IPS-18c (cell line): ENCODE data around the gene THRB.
"Not testable (repeated sequence)": the region's sequence is repeated elsewhere in the genome, so short reads cannot be mapped to it uniquely, and the experiment has no call there.

Source experiments
- H3K4me3 ChIP-seq: 2 replicates; pipeline ENCODE4 v1.7.0; 2013; ENCODE audit warnings: low read depth, mild to moderate bottlenecking, low read length, moderate library complexity; ENCODE audit not compliant: insufficient read depth
- H3K9me3 ChIP-seq: one replicate; pipeline ENCODE4 v1.6.1; 2013; ENCODE audit warnings: mild to moderate bottlenecking, low read length, moderate library complexity; ENCODE audit not compliant: control insufficient read depth, insufficient read depth

The THRB gene

GRCh38 chr3:24096271-24096670 is 398.4 kb downstream of the THRB start:
- no peaks in the 10 kb centered on the region for H3K9me3 ChIP-seq
- no peak overlapping the region for H3K4me3 ChIP-seq

DNA sequence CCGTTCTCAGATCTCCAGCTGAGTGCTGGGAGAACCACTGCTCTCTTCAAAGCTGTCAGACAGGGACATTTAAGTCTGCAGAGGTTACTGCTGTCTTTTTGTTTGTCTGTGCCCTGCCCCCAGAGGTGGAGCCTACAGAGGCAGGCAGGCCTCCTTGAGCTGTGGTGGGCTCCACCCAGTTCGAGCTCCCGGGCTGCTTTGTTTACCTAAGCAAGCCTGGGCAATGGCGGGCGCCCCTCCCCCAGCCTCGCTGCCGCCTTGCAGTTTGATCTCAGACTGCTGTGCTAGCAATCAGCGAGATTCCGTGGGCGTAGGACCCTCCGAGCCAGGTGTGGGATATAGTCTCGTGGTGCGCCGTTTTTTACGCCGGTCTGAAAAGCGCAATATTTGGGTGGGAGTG is 399.8 kb downstream of the THRB start:
- H3K4me3 ChIP-seq, H3K9me3 ChIP-seq: not testable (repeated sequence)

GRCh38 chr3:24088782-24089181 is 405.9 kb downstream of the THRB start:
- no peak overlapping the region for H3K4me3 ChIP-seq
- no peaks in the 10 kb centered on the region for H3K9me3 ChIP-seq

- H3K9me3 ChIP-seq: no peaks in the 10 kb centered on the region
- no peak overlapping the region for H3K4me3 ChIP-seq
These were observed 407.2 kb downstream of the THRB start for GRCh38 chr3:24087469-24087868.

DNA sequence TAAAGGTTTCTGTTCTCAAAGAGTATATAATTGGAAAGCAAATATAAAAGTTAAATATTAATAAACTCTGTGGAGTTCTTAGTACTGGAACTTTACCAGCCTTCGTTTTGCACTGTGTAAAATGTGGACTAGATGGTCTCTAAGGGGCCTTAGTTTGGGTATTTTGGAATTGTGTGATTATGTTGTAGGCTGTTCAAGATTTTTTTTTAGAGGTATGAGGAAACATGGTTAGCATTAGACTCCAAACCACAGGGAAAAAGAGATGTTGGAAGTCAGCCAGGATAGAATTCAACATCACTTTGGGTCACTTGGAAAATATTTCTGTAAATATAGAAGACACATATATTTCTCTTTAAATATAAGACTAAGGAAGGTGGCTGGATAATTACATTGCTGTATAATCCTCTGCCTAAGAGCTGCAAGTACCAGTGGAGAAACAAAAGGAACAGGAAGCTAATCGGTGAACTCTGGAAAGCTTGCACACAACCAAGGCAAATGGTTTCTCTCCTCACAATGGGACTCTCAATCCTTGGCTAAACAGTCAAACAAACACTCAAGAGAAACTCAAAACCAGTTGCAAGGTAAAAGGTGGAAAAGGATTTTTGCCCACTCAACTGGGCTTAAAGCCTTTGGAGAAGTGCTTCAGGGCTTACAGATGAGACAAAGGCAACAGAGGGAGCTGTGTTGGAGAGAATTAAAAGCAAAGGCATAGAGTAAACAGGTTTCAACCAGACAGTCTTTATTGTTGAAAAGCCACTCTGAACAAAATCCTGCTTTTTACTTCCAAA is 407.8 kb downstream of the THRB start:
- no peaks in the 10 kb centered on the region for H3K9me3 ChIP-seq

DNA sequence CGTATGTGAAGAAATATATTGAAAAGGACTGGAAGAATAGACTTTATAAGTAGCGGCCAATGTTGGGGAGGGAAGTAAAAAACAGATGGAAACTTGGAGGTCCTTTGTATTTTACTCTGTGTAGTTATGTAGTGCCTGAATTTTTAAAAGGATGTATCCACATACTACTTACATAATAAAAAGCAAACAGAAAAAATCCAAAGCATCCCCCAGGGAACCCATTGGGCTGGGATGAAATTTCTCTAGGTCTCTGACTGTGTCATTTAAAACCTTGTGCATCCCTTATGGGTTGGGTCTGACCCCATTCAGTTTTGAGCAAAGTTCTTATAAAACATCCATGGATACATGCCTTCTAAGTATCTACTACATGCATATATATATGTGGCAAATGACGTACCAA is 408.4 kb downstream of the THRB start:
- Histone ChIP-seq H3K4me3 (no peak overlapping the region), H3K9me3 (no peaks in the 10 kb centered on the region)

More for the DNA sequence above, 407.8 kb downstream of the THRB start:
- H3K4me3 ChIP-seq: no peak overlapping the region

DNA sequence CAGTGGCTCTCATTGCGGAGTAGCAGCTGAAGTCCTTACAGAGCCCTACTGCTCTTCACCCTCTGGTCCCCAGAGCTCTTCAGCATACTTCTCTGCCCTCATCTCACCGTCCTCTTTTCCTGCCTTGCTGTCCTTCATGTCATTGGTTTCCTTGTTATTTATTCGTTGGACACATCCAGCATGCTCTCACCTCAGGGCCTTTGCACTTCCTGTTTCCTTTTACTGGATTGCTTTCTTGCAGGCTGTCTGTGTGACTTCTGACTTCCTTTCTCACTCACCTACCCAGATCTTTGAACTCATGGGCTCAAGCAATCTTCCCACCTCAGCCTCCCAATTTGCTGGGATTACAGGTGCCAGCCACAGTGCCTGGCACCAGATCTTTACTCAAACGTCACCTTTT is 422.5 kb downstream of the THRB start:
- no peaks in the 10 kb centered on the region for H3K9me3 ChIP-seq
- H3K4me3 ChIP-seq: no peak overlapping the region

GRCh38 chr3:24069045-24069444 is 425.6 kb downstream of the THRB start:
- Histone ChIP-seq H3K4me3 (no peak overlapping the region), H3K9me3 (no peaks in the 10 kb centered on the region)

GRCh38 chr3:24067483-24067882 is 427.2 kb downstream of the THRB start:
- H3K9me3 ChIP-seq: no peaks in the 10 kb centered on the region

More at GRCh38 chr3:24067483-24067882, 427.2 kb downstream of the THRB start:
- no peak overlapping the region for H3K4me3 ChIP-seq
